Mesenchymal stem cell (in vitro differentiated cells and primary cell): ENCODE results near the gene GOLGA6A.
"Not testable (repeated sequence)": the region's sequence is repeated elsewhere in the genome, so short reads cannot be mapped to it uniquely, and the experiment has no call there.

ENCODE experiments used
- DNase-seq: peaks from one replicate; pipeline ENCODE4 v3.0.0-alpha.2; 2013
- H2AFZ ChIP-seq: one replicate; pipeline ENCODE4 v1.6.1; 2013; ENCODE audit warnings: low read depth, mild to moderate bottlenecking, control low read depth, inconsistent platforms, low read length, moderate library complexity
- H2AK5ac ChIP-seq: 2 replicates; pipeline ENCODE4 v1.6.1; 2013; ENCODE audit warnings: low read length, moderate library complexity, mild to moderate bottlenecking, inconsistent platforms; ENCODE audit not compliant: severe bottlenecking
- H2BK120ac ChIP-seq: one replicate; pipeline ENCODE4 v1.6.1; 2013; ENCODE audit warnings: low read depth, mild to moderate bottlenecking, inconsistent platforms, low read length, moderate library complexity
- H2BK12ac ChIP-seq, 2 experiments: one replicate each; pipeline ENCODE4 v1.6.1; 2013; ENCODE audit warnings: inconsistent platforms in 2 of 2, low read length in 2 of 2, mild to moderate bottlenecking in 2 of 2, moderate library complexity in 2 of 2, control low read depth in 1 of 2
- H2BK15ac ChIP-seq: one replicate; pipeline ENCODE4 v1.6.1; 2013; ENCODE audit warnings: mild to moderate bottlenecking, low read depth, inconsistent platforms; ENCODE audit not compliant: poor library complexity, severe bottlenecking
- H2BK5ac ChIP-seq: 2 replicates; pipeline ENCODE4 v1.6.1; 2013; ENCODE audit warnings: low read depth, mild to moderate bottlenecking, low read length, control low read depth, inconsistent platforms; ENCODE audit not compliant: poor library complexity, severe bottlenecking
- H3K14ac ChIP-seq, 2 experiments: one replicate each; pipeline ENCODE4 v1.6.1; 2013; ENCODE audit warnings: inconsistent platforms in 2 of 2, low read length in 2 of 2, control low read depth in 1 of 2, mild to moderate bottlenecking in 1 of 2, moderate library complexity in 1 of 2
- H3K18ac ChIP-seq, 2 experiments: one replicate each; pipeline ENCODE4 v1.6.1; 2013; ENCODE audit warnings: inconsistent platforms in 2 of 2, low read length in 2 of 2, control low read depth in 1 of 2, low read depth in 1 of 2, mild to moderate bottlenecking in 1 of 2
- H3K23ac ChIP-seq, 2 experiments: one replicate each; pipeline ENCODE4 v1.6.1; 2013; ENCODE audit warnings: inconsistent platforms in 2 of 2, low read length in 2 of 2, mild to moderate bottlenecking in 2 of 2, moderate library complexity in 2 of 2, control low read depth in 1 of 2
- H3K27ac ChIP-seq: 2 replicates; pipeline ENCODE4 v1.5.1; 2013; ENCODE audit warnings: mild to moderate bottlenecking, moderate library complexity, low read length, control low read depth, inconsistent platforms; ENCODE audit not compliant: poor library complexity, severe bottlenecking
- H3K27me3 ChIP-seq, 2 experiments: 2 replicates each; pipeline versions ENCODE4 v1.6.1 to v1.7.0; 2013; ENCODE audit warnings: low read length in 2 of 2, mild to moderate bottlenecking in 2 of 2, moderate library complexity in 2 of 2, control low read depth in 1 of 2, inconsistent platforms in 1 of 2; ENCODE audit not compliant: control insufficient read depth in 1 of 2, insufficient read depth in 1 of 2
- H3K36me3 ChIP-seq, 2 experiments: 2 replicates each; pipeline versions ENCODE4 v1.6.1 to v1.7.0; 2013; ENCODE audit warnings: low read length in 2 of 2, control low read depth in 1 of 2, inconsistent platforms in 1 of 2, low read depth in 1 of 2, mild to moderate bottlenecking in 1 of 2; ENCODE audit not compliant: insufficient read depth in 2 of 2, control insufficient read depth in 1 of 2
- H3K4ac ChIP-seq, 2 experiments: one replicate each; pipeline ENCODE4 v1.6.1; 2013; ENCODE audit warnings: inconsistent platforms in 2 of 2, low read length in 2 of 2, mild to moderate bottlenecking in 2 of 2, moderate library complexity in 2 of 2, control low read depth in 1 of 2, low read depth in 1 of 2
- H3K4me1 ChIP-seq: 2 replicates; pipeline ENCODE4 v1.6.1; 2013; ENCODE audit warnings: low read depth, low read length, control low read depth; ENCODE audit not compliant: control insufficient read depth, insufficient read depth
- H3K4me2 ChIP-seq: 2 replicates; pipeline ENCODE4 v1.6.1; 2013; ENCODE audit warnings: low read length, mild to moderate bottlenecking, inconsistent platforms; ENCODE audit not compliant: poor library complexity, severe bottlenecking
- H3K4me3 ChIP-seq, 2 experiments: 2 replicates each; pipeline versions ENCODE4 v1.5.1 to v1.7.0; 2013; ENCODE audit warnings: low read length in 2 of 2, mild to moderate bottlenecking in 2 of 2, control low read depth in 1 of 2, low read depth in 1 of 2; ENCODE audit not compliant: insufficient read depth in 1 of 2
- H3K79me1 ChIP-seq: replicated peaks from 2 replicates; pipeline ENCODE4 v1.6.1; 2013; ENCODE audit warnings: mild to moderate bottlenecking, control low read depth, low read length, inconsistent platforms; ENCODE audit not compliant: poor library complexity, severe bottlenecking
- H3K9ac ChIP-seq: 2 replicates; pipeline ENCODE4 v1.7.0; 2013; ENCODE audit warnings: mild to moderate bottlenecking, low read length, moderate library complexity
- H3K9me3 ChIP-seq: 2 replicates; pipeline ENCODE4 v1.7.0; 2013; ENCODE audit warnings: mild to moderate bottlenecking, low read length; ENCODE audit not compliant: control insufficient read depth
- H4K8ac ChIP-seq: one replicate; pipeline ENCODE4 v1.6.1; 2013; ENCODE audit warnings: inconsistent platforms, mild to moderate bottlenecking, low read length, moderate library complexity
- H4K91ac ChIP-seq: one replicate; pipeline ENCODE4 v1.6.1; 2013; ENCODE audit warnings: mild to moderate bottlenecking, low read length, inconsistent platforms
- WGBS: methylation state at CpG from one replicate; pipeline ENCODE4 v1.1.7; 2013; ENCODE audit warnings: mixed read lengths; 5-methylcytosine and 5-hydroxymethylcytosine counted together

GOLGA6A gene

GRCh38 chr15:74094567-74094966, 12.2 kb upstream of the GOLGA6A start:
- not testable (repeated sequence) for H3K9me3 ChIP-seq, H2BK5ac ChIP-seq, H3K79me1 ChIP-seq, H4K8ac ChIP-seq, H4K91ac ChIP-seq, H3K4me2 ChIP-seq, H3K4me1 ChIP-seq, H2AK5ac ChIP-seq, H2BK15ac ChIP-seq, H3K4ac ChIP-seq, H3K14ac ChIP-seq, H3K18ac ChIP-seq, DNase-seq, H2BK12ac ChIP-seq, H2BK120ac ChIP-seq, H3K23ac ChIP-seq, H3K36me3 ChIP-seq, H3K27ac ChIP-seq, H3K9ac ChIP-seq, H3K27me3 ChIP-seq, H3K4me3 ChIP-seq, H2AFZ ChIP-seq
- no CpG with 5 or more reads among the region's 2 CpGs for WGBS

DNA sequence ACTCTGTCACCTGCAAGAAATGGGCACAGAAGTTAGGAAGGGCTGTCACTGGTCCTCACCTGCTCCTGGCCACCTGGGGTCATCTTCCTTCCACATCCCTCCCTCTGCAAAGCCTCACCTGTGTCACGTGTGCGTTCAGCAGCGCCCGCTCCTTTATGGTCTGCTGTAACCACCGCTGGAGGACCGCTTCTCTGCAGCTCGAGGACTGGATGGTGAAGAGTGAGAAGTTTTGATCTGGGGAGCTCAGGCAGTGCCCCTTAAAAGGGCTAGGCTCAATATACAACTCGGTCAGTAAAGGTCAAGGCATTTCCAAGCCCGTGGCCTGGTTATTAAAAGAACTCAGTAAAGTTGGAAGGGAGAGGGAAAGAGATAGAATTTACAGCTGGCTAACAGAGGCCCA, 6.6 kb downstream of the GOLGA6A start:
- not testable (repeated sequence) for H3K9ac ChIP-seq, H3K36me3 ChIP-seq, H3K4me3 ChIP-seq, H3K18ac ChIP-seq, H2AFZ ChIP-seq, H2BK12ac ChIP-seq, H2BK15ac ChIP-seq, H2BK120ac ChIP-seq, H2BK5ac ChIP-seq, H3K9me3 ChIP-seq, H4K8ac ChIP-seq, H3K4me1 ChIP-seq, H3K23ac ChIP-seq, H3K27me3 ChIP-seq, H3K79me1 ChIP-seq, DNase-seq, H3K27ac ChIP-seq, H3K4me2 ChIP-seq, H2AK5ac ChIP-seq, H4K91ac ChIP-seq, H3K14ac ChIP-seq, H3K4ac ChIP-seq
- WGBS = 80% methylated on average over 7 of the region's 9 CpGs

DNA sequence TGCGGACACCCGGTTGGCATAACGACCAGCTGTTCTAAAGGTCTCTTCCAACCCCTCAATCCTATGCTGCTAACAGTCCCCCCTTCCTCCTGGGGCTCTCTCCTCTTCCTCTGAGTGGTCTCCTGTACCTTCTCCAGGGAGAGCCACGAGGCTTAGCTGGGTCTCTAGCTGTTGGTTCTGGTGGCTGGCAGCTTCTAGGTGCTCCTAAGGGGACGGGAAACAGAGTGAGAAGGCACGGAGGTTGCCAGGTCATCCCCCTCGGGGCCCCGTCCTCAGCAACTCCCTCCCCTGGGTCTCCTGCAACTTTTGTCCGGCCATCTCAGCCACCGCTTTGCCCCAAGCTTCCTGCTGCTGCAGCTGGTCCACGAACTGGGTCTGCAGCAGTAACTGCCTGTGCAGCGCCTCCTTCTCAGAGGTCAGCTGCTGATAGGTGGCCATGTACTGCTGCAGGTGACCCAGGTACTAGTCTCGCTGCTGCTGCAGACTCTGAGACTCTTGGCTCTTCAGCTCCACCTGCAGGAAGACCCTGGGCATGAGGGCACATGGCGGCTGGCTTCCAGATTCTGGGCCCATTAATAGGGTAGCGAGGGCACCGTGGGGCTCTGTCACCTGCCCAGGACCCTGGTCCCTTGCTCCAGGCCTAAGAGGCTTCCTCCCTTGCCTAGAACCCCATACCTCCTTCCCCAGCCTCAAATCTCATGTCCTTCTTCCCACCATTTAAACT, 9.6 kb downstream of the GOLGA6A start:
- not testable (repeated sequence) for H3K4me1 ChIP-seq, DNase-seq, H3K4ac ChIP-seq, H4K91ac ChIP-seq, H2AFZ ChIP-seq, H3K36me3 ChIP-seq, H3K27me3 ChIP-seq, H3K4me3 ChIP-seq, H2BK120ac ChIP-seq, H3K23ac ChIP-seq, H3K9me3 ChIP-seq, H4K8ac ChIP-seq, H2BK5ac ChIP-seq, H3K9ac ChIP-seq, H3K14ac ChIP-seq, H2AK5ac ChIP-seq, H3K27ac ChIP-seq, H2BK15ac ChIP-seq, H3K79me1 ChIP-seq, H3K18ac ChIP-seq, H2BK12ac ChIP-seq, H3K4me2 ChIP-seq
- no CpG with 5 or more reads among the region's 16 CpGs for whole genome bisulfite sequencing

DNA sequence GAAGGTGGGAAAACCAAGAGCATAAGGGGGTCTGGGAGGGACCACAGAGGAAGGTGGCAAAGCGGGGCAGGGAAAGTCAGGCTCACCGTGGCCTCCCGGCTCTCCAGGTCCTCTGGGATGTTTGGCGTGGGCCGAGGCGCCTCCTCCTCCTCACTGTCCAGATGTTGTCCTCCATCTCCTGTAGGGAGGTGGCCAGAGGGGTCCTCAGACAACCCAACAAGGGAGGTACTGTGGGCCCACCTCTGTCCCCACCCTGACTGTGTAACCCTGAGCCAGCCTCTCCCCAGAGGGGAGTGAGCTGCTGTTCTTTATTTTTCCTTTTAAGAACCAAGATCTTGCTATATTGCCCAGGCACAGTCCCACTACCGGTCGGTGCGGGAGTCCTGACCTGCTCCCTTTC, 10.2 kb downstream of the GOLGA6A start:
- not testable (repeated sequence) for H2BK5ac ChIP-seq, H3K4ac ChIP-seq, H3K27ac ChIP-seq, H4K91ac ChIP-seq, H2AFZ ChIP-seq, H3K36me3 ChIP-seq, H3K79me1 ChIP-seq, H3K23ac ChIP-seq, H2BK120ac ChIP-seq, H2BK12ac ChIP-seq, H3K14ac ChIP-seq, H2BK15ac ChIP-seq, H3K4me3 ChIP-seq, H3K4me2 ChIP-seq, H3K9ac ChIP-seq, H2AK5ac ChIP-seq, H3K27me3 ChIP-seq, H3K4me1 ChIP-seq, H3K18ac ChIP-seq, H3K9me3 ChIP-seq, DNase-seq, H4K8ac ChIP-seq
- WGBS = no CpG with 5 or more reads among the region's 9 CpGs
